HCT116 (cell line): ENCODE results near the gene MYH7. TPM values are rescaled to one million over a fixed set of nuclear protein-coding genes. Genes with fewer than 3 reads are reported as not detected.

Experiments
- ATAC-seq: fragments of 200-7000 bp; cut with Tn5 transposase; 2 replicates; pipeline ENCODE4 v1.9.1; 2020; ENCODE audit warnings: mild to moderate bottlenecking, moderate library complexity
- BruUV-seq: library from RNA; stranded (reverse); fragments of 400-500 nt; replicated peaks from 2 replicates; lab custom pipeline; 2021; lab: Mats Ljungman, UMichigan
- CTCF ChIA-PET: fragments of 300-600 bp; sonication (Branson Sonifier 250); formaldehyde crosslinking; loops from one replicate; lab custom pipeline; 2021; ENCODE audit warnings: antibody characterized with exemption; lab: Charles Lee
- POLR2A ChIA-PET: fragments of 300-600, 350-600 bp; sonication (Branson Sonifier 250); formaldehyde crosslinking; loops from one replicate; lab custom pipeline; 2021; ENCODE audit warnings: antibody characterized with exemption; lab: Charles Lee
- RAD21 ChIA-PET, 2 experiments: fragments of 300-600 bp; sonication (Branson Sonifier 250); formaldehyde crosslinking; loops; one replicate each; lab custom pipeline; 2023; ENCODE audit warnings: low total read pairs in 2 of 2; ENCODE audit not compliant: uncharacterized antibody in 2 of 2, unreplicated experiment in 2 of 2, low non-redundant PET in 1 of 2; lab: Charles Lee
- DNase-seq: peaks from one replicate; pipeline ENCODE4 v3.0.0-alpha.2; 2010; ENCODE audit warnings: low read depth, low spot score
- H2AFZ ChIP-seq: fragments of 200-600 bp; shearing (Covaris generic), sonication (generic); 2 replicates; pipeline ENCODE4 v1.6.1; 2017; ENCODE audit warnings: low read depth, mixed run types, mixed read lengths, antibody characterized with exemption, low read length; ENCODE audit not compliant: poor library complexity, severe bottlenecking
- H3K27ac ChIP-seq: 2 replicates; pipeline ENCODE4 v1.5.1; 2012; ENCODE audit warnings: low read depth, low read length
- H3K27me3 ChIP-seq: fragments of 200-600 bp; sonication (generic); 2 replicates; pipeline ENCODE4 v1.6.1; 2016; ENCODE audit warnings: mixed run types, low read length, mixed read lengths; ENCODE audit not compliant: insufficient read depth
- H3K36me3 ChIP-seq, 2 experiments: fragments of 200-500 bp in 1 of 2; fragments of 200-600 bp in 1 of 2; sonication (Bioruptor generic) in 1 of 2; sonication (generic) in 1 of 2; 2 replicates each; pipeline versions ENCODE4 v1.5.1 to v1.6.1; 2014 to 2016; ENCODE audit warnings: low read length in 2 of 2, inconsistent platforms in 1 of 2, mixed read lengths in 1 of 2, mixed run types in 1 of 2; ENCODE audit not compliant: insufficient read depth in 2 of 2, control insufficient read depth in 1 of 2
- H3K4me1 ChIP-seq, 2 experiments: fragments of 200-600 bp in 1 of 2; sonication (generic) in 1 of 2; 2 replicates each; pipeline versions ENCODE4 v1.5.1 to v1.6.1; 2012 to 2017; ENCODE audit warnings: low read length in 2 of 2, inconsistent platforms in 1 of 2, mild to moderate bottlenecking in 1 of 2, mixed read lengths in 1 of 2, mixed run types in 1 of 2, moderate library complexity in 1 of 2; ENCODE audit not compliant: insufficient read depth in 2 of 2, control insufficient read depth in 1 of 2
- H3K4me2 ChIP-seq: fragments of 200-600 bp; sonication (generic); 2 replicates; pipeline ENCODE4 v1.6.1; 2017; ENCODE audit warnings: mixed run types, low read length, mixed read lengths
- H3K4me3 ChIP-seq, 2 experiments: fragments of 200-600 bp in 1 of 2; sonication (generic) in 1 of 2; replicated peaks in 1 of 2; 2 replicates each; pipeline ENCODE4 v1.5.1; 2011 to 2016; ENCODE audit warnings: low read length in 2 of 2, control low read depth in 1 of 2, low read depth in 1 of 2, mild to moderate bottlenecking in 1 of 2, mixed read lengths in 1 of 2, mixed run types in 1 of 2
- H3K79me2 ChIP-seq: fragments of 200-600 bp; sonication (generic); 2 replicates; pipeline ENCODE4 v1.6.1; 2017; ENCODE audit warnings: mild to moderate bottlenecking, mixed run types, low read length, moderate library complexity, mixed read lengths; ENCODE audit not compliant: insufficient read depth
- H3K9ac ChIP-seq: fragments of 200-600 bp; sonication (generic); 2 replicates; pipeline ENCODE4 v1.6.1; 2016; ENCODE audit warnings: low read length, mixed read lengths
- H3K9me2 ChIP-seq: fragments of 200-600 bp; sonication (generic), shearing (Covaris generic); 2 replicates; pipeline ENCODE4 v1.6.1; 2017; ENCODE audit warnings: mixed run types, mild to moderate bottlenecking, moderate library complexity; ENCODE audit not compliant: insufficient read depth
- H3K9me3 ChIP-seq, 2 experiments: fragments of 200-500 bp in 1 of 2; fragments of 200-600 bp in 1 of 2; sonication (Bioruptor generic) in 1 of 2; sonication (generic) in 1 of 2; 2 replicates each; pipeline ENCODE4 v1.6.1; 2014 to 2017; ENCODE audit warnings: low read length in 2 of 2, mixed read lengths in 2 of 2, inconsistent platforms in 1 of 2, low read depth in 1 of 2, mild to moderate bottlenecking in 1 of 2, mixed run types in 1 of 2, moderate library complexity in 1 of 2; ENCODE audit not compliant: control insufficient read depth in 1 of 2, insufficient read depth in 1 of 2
- H4K20me1 ChIP-seq: fragments of 200-600 bp; sonication (generic), shearing (Covaris generic); 2 replicates; pipeline ENCODE4 v1.6.1; 2017; ENCODE audit warnings: mixed run types, mild to moderate bottlenecking, moderate library complexity; ENCODE audit not compliant: insufficient read depth
- CEBPB ChIP-seq: IDR thresholded peaks from 2 replicates; pipeline ENCODE4 v1.6.1; 2012; ENCODE audit warnings: low read depth
- ELF1 ChIP-seq: IDR thresholded peaks from 2 replicates; pipeline ENCODE4 v1.6.1; 2012; ENCODE audit warnings: low read depth, borderline replicate concordance
- EZH2 ChIP-seq: fragments of 200-600 bp; sonication (generic); IDR thresholded peaks from 2 replicates; pipeline ENCODE4 v1.6.1; 2017; ENCODE audit warnings: antibody characterized with exemption, mixed run types
- JUND ChIP-seq: IDR thresholded peaks from 2 replicates; pipeline ENCODE4 v1.6.1; 2012
- POLR2A ChIP-seq: IDR thresholded peaks from 2 replicates; pipeline ENCODE4 v1.7.0; 2011; ENCODE audit warnings: borderline replicate concordance; ENCODE audit not compliant: insufficient read depth, insufficient read length; ENCODE audit errors: extremely low read depth
- POLR2AphosphoS5 ChIP-seq: IDR thresholded peaks from 2 replicates; pipeline ENCODE4 v1.6.1; 2011; ENCODE audit warnings: mild to moderate bottlenecking, low read depth, low read length, moderate library complexity
- RAD21 ChIP-seq: IDR thresholded peaks from 2 replicates; pipeline ENCODE4 v1.6.1; 2012; ENCODE audit warnings: low read depth, mild to moderate bottlenecking
- SIN3A ChIP-seq: IDR thresholded peaks from 2 replicates; pipeline ENCODE4 v1.6.1; 2012; ENCODE audit warnings: low read depth
- SP1 ChIP-seq: IDR thresholded peaks from 2 replicates; pipeline ENCODE4 v1.6.1; 2012; ENCODE audit warnings: low read depth
- TCF7L2 ChIP-seq: IDR thresholded peaks from 2 replicates; pipeline ENCODE4 v1.7.0; 2011; ENCODE audit warnings: borderline replicate concordance, inconsistent platforms; ENCODE audit not compliant: insufficient read depth, insufficient read length; ENCODE audit errors: extremely low read depth
- YY1 ChIP-seq: IDR thresholded peaks from 2 replicates; pipeline ENCODE4 v1.6.1; 2011; ENCODE audit warnings: low read length, low read depth, moderate library complexity, mild to moderate bottlenecking; ENCODE audit not compliant: insufficient replicate concordance; ENCODE audit errors: extremely low read depth
- ZFX ChIP-seq: fragments of 450-650 bp; IDR thresholded peaks from 2 replicates; pipeline ENCODE4 v1.6.1; 2017
- ZNF274 ChIP-seq: fragments of 200-500 bp; sonication (Bioruptor generic); IDR thresholded peaks from 2 replicates; pipeline ENCODE4 v1.6.1; 2014; ENCODE audit warnings: mild to moderate bottlenecking, low read depth, low read length, inconsistent platforms
- intact Hi-C: fragments of 100-400 bp; cut with micrococcal nuclease; formaldehyde crosslinking; loops from 2 replicates; pipeline ENCODE4 v1.10.0; 2022
- total RNA-seq: library from RNA; stranded (reverse); gene quantifications from one replicate; pipeline ENCODE4 v1.2.1, GENCODE V29; 2021; ENCODE audit not compliant: unreplicated experiment
- TF ChIP-seq, protein P1 (sequence below): IDR thresholded peaks from 2 replicates; pipeline ENCODE4 v1.6.1; 2012; ENCODE audit warnings: low read depth
- TF ChIP-seq, protein P2 (sequence below): IDR thresholded peaks from 2 replicates; pipeline ENCODE4 v1.6.1; 2011; ENCODE audit warnings: mild to moderate bottlenecking, low read length, moderate library complexity; ENCODE audit not compliant: insufficient replicate concordance; ENCODE audit errors: extremely low read depth
- TF ChIP-seq, protein P3 (sequence below): IDR thresholded peaks from 2 replicates; pipeline ENCODE4 v1.6.1; 2012
- TF ChIP-seq, protein P4 (sequence below): IDR thresholded peaks from 2 replicates; pipeline ENCODE4 v1.6.1; 2012
- TF ChIP-seq, protein P5 (sequence below), 3 experiments: fragments of 200-600 bp in 1 of 3; sonication (generic) in 1 of 3; IDR thresholded peaks in 2 of 3; conservative IDR thresholded peaks in 1 of 3; 2 replicates each; pipeline ENCODE4 v1.5.1; 2012 to 2017; ENCODE audit warnings: low read depth in 2 of 3, low read length in 2 of 3, antibody characterized with exemption in 1 of 3, borderline replicate concordance in 1 of 3, control low read depth in 1 of 3, mild to moderate bottlenecking in 1 of 3, mixed read lengths in 1 of 3, mixed run types in 1 of 3, moderate library complexity in 1 of 3; ENCODE audit not compliant: insufficient read depth in 1 of 3

Gene MYH7
- total RNA-seq, 1 experiment from 2014 or later, result not detected

DNA sequence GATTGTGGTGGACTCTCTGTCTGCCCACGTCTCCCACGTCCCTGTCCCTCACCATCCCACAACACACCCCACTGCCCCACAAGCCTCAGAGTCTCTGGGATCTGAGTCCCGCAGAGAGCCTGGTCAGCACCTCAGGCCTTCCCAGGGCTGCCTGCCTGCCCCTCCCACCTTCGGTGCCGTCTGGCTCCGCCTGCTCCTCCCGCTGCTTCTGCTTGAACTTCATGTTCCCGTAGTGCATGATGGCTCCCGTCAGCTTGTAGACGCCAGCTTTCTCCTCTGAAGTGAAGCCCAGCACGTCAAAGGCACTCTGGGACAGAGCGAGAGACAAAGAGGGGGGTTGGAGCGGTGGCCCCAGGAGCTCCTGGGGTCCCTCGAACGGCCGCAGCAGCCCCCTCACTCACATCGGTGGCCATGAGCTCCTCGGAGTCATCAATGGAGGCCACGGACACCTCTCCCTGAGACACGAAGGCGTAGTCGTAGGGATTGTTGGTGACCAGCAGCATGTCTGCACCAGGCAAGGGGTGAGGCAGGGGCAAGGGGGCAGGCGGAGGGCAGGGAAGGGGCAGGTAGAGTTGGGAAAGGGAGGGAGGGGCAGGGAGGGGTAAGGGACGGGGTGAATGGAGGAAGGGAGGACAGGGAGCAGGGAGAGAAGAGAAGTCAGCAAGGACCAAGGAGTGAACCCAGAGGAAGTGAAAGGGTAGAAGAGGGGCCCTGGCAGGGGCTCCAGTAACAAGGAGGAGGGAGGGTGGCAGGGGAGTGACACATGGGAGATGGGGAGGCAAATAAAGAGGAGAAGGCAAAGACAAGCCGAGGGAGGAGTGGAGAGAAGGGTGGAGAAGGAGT lies 32.9 kb downstream of the MYH7 start:
- Histone ChIP-seq H4K20me1 (no peaks in the 10 kb centered on the region), H3K27ac (no peak overlapping the region), H2AFZ (no peak overlapping the region), H3K36me3 (no peaks in the 10 kb centered on the region), H3K9me2 (no peaks in the 10 kb centered on the region), H3K9me3 (no peaks in the 10 kb centered on the region), H3K4me3 (no peak overlapping the region), H3K9ac (no peak overlapping the region), H3K4me2 (no peak overlapping the region)
- POLR2A ChIA-PET, result no interaction called here
- no peak for DNase-seq
- RAD21 ChIA-PET, result no interaction called here
- TF ChIP-seq, protein P1, sequence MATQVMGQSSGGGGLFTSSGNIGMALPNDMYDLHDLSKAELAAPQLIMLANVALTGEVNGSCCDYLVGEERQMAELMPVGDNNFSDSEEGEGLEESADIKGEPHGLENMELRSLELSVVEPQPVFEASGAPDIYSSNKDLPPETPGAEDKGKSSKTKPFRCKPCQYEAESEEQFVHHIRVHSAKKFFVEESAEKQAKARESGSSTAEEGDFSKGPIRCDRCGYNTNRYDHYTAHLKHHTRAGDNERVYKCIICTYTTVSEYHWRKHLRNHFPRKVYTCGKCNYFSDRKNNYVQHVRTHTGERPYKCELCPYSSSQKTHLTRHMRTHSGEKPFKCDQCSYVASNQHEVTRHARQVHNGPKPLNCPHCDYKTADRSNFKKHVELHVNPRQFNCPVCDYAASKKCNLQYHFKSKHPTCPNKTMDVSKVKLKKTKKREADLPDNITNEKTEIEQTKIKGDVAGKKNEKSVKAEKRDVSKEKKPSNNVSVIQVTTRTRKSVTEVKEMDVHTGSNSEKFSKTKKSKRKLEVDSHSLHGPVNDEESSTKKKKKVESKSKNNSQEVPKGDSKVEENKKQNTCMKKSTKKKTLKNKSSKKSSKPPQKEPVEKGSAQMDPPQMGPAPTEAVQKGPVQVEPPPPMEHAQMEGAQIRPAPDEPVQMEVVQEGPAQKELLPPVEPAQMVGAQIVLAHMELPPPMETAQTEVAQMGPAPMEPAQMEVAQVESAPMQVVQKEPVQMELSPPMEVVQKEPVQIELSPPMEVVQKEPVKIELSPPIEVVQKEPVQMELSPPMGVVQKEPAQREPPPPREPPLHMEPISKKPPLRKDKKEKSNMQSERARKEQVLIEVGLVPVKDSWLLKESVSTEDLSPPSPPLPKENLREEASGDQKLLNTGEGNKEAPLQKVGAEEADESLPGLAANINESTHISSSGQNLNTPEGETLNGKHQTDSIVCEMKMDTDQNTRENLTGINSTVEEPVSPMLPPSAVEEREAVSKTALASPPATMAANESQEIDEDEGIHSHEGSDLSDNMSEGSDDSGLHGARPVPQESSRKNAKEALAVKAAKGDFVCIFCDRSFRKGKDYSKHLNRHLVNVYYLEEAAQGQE, result no peak
- TF ChIP-seq ZNF274, result no peak
- TF ChIP-seq, protein P2, sequence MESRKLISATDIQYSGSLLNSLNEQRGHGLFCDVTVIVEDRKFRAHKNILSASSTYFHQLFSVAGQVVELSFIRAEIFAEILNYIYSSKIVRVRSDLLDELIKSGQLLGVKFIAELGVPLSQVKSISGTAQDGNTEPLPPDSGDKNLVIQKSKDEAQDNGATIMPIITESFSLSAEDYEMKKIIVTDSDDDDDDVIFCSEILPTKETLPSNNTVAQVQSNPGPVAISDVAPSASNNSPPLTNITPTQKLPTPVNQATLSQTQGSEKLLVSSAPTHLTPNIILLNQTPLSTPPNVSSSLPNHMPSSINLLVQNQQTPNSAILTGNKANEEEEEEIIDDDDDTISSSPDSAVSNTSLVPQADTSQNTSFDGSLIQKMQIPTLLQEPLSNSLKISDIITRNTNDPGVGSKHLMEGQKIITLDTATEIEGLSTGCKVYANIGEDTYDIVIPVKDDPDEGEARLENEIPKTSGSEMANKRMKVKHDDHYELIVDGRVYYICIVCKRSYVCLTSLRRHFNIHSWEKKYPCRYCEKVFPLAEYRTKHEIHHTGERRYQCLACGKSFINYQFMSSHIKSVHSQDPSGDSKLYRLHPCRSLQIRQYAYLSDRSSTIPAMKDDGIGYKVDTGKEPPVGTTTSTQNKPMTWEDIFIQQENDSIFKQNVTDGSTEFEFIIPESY, result no peak
- no peak for TF ChIP-seq SIN3A
- TF ChIP-seq, protein P3, sequence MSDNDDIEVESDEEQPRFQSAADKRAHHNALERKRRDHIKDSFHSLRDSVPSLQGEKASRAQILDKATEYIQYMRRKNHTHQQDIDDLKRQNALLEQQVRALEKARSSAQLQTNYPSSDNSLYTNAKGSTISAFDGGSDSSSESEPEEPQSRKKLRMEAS, result no peak
- no peak for TF ChIP-seq SP1
- TF ChIP-seq POLR2A, result no peak
- no peak for TF ChIP-seq CEBPB
- no peak for TF ChIP-seq ZFX
- no peak for TF ChIP-seq TCF7L2
- TF ChIP-seq, protein P4, sequence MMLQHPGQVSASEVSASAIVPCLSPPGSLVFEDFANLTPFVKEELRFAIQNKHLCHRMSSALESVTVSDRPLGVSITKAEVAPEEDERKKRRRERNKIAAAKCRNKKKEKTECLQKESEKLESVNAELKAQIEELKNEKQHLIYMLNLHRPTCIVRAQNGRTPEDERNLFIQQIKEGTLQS, result no peak
- no peak for TF ChIP-seq JUND
- TF ChIP-seq POLR2AphosphoS5, result no peak
- TF ChIP-seq, protein P5, sequence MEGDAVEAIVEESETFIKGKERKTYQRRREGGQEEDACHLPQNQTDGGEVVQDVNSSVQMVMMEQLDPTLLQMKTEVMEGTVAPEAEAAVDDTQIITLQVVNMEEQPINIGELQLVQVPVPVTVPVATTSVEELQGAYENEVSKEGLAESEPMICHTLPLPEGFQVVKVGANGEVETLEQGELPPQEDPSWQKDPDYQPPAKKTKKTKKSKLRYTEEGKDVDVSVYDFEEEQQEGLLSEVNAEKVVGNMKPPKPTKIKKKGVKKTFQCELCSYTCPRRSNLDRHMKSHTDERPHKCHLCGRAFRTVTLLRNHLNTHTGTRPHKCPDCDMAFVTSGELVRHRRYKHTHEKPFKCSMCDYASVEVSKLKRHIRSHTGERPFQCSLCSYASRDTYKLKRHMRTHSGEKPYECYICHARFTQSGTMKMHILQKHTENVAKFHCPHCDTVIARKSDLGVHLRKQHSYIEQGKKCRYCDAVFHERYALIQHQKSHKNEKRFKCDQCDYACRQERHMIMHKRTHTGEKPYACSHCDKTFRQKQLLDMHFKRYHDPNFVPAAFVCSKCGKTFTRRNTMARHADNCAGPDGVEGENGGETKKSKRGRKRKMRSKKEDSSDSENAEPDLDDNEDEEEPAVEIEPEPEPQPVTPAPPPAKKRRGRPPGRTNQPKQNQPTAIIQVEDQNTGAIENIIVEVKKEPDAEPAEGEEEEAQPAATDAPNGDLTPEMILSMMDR (IDR thresholded peaks at IDR 0.05 in 2 of 3, conservative IDR thresholded peaks at IDR 0.05 in 1 of 3; ENCODE audit: borderline replicate concordance in 1 of 3, insufficient read depth in 1 of 3, low read depth in 2 of 3, low read length in 2 of 3), result no peak
- no peak for TF ChIP-seq ELF1
- TF ChIP-seq RAD21, result no peak
- no peak for TF ChIP-seq EZH2
- TF ChIP-seq YY1, result no peak
- TF ChIP-seq, all 23 proteins: peak for 0
- CTCF ChIA-PET, result no interaction called here
- H3K27me3 ChIP-seq, result peaks cover 24% of the 10 kb centered on the region; the same call in 1 of the 2 replicates
- intact Hi-C loops, result no loop called here
- no peaks in the 10 kb centered on the region for H3K4me1 ChIP-seq
- H3K79me2 ChIP-seq, result no peaks in the 10 kb centered on the region
- BruUV-seq, result no TSS peak
- no peak for ATAC-seq
